Memory B cell (primary cell): ENCODE measurements around the gene FBXL17.

ENCODE experiments used
- ATAC-seq: fragments of 150-1000 bp; cut with Tn5 transposase; 2 replicates; pipeline ENCODE4 v1.10.0; 2021; ENCODE audit warnings: low read depth, mild to moderate bottlenecking, moderate library complexity
- DNase-seq, 2 donors: peaks; one replicate each; pipeline ENCODE4 v3.0.0; 2022; ENCODE audit warnings: low spot score in 2 of 2
- H3K27ac Mint-ChIP-seq: one replicate; pipeline ENCODE4 v1.8.0; 2022; ENCODE audit warnings: mild to moderate bottlenecking, moderate library complexity, mixed read lengths
- H3K27me3 Mint-ChIP-seq: one replicate; pipeline ENCODE4 v1.8.0; 2022; ENCODE audit warnings: mixed read lengths
- H3K36me3 Mint-ChIP-seq: one replicate; pipeline ENCODE4 v1.8.0; 2022; ENCODE audit warnings: mild to moderate bottlenecking, mixed read lengths
- H3K4me1 Mint-ChIP-seq: one replicate; pipeline ENCODE4 v1.8.0; 2022; ENCODE audit warnings: mixed read lengths
- H3K4me3 Mint-ChIP-seq: one replicate; pipeline ENCODE4 v1.8.0; 2022; ENCODE audit warnings: mild to moderate bottlenecking, moderate library complexity, mixed read lengths
- H3K9me3 Mint-ChIP-seq: one replicate; pipeline ENCODE4 v1.8.0; 2022; ENCODE audit warnings: mixed read lengths

Gene FBXL17

DNA sequence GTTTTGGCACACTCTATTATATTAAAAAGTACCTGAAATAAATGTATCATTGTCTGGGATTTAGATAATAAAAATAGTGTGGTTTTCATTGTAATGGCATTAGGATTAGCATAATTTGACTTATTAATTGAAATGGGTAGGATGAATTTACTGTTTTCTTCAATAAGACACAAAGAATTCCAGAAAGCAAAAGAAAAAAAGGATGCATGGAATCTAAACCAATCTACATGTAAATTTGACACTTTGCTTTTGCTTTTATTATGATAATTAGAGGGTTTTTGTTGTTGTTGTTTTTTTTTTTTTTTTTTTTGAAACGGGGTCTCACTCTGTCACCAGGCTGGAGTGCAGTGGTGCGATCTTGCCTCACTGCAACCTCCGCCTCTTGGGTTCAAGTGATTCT, 406.3 kb downstream of the FBXL17 start:
- ATAC-seq (no peak), DNase-seq (no peak)
- Mint-ChIP-seq H3K27me3 (no peaks in the 10 kb centered on the region), H3K36me3 (peaks cover 7% of the 10 kb centered on the region), H3K4me3 (no peak overlapping the region), H3K9me3 (no peaks in the 10 kb centered on the region), H3K27ac (no peak overlapping the region), H3K4me1 (no peaks in the 10 kb centered on the region)

DNA sequence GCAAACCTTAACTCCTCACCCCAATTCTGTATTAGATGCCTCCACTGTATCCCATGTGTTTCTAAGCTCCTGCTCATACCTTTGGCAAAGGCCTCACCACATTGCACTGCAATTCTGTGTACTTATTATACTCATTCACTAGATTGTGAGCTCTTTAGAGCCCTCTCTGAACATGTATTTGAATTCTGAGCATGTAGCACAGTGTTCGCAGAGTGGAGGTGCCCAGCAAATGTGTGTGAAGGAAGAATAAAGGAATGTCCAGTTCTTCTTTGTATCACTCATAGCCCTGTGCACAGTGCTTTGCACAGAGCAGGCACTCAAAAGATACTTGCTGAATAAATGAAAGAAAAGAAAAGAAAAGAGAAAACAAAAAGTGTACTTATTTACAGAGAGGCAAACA, 410.1 kb downstream of the FBXL17 start:
- Mint-ChIP-seq H3K4me3 (no peak overlapping the region), H3K36me3 (peaks cover 7% of the 10 kb centered on the region), H3K9me3 (no peaks in the 10 kb centered on the region), H3K4me1 (no peaks in the 10 kb centered on the region), H3K27me3 (no peaks in the 10 kb centered on the region), H3K27ac (no peak overlapping the region)
- ATAC-seq, result no peak
- no peak for DNase-seq

DNA sequence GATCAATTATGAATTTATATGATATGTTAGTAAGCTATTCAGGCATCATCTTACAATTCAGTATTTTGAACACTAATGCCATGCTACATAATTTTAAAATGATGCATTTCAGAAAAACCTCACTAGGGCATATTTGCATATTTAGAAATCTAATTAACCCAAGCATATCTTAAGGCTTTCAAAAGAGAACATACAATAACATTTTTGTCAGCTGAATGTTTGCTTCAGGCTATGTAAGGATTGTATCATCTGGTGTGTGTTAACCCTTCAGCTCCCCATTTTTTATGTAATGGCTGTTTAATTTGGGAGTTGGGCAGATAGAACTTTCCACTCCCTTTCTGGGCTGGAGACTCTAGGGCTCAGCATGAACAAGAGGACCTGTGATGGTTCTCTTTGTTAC, 412.1 kb downstream of the FBXL17 start:
- H3K36me3 Mint-ChIP-seq, result peaks cover 8% of the 10 kb centered on the region

DNA sequence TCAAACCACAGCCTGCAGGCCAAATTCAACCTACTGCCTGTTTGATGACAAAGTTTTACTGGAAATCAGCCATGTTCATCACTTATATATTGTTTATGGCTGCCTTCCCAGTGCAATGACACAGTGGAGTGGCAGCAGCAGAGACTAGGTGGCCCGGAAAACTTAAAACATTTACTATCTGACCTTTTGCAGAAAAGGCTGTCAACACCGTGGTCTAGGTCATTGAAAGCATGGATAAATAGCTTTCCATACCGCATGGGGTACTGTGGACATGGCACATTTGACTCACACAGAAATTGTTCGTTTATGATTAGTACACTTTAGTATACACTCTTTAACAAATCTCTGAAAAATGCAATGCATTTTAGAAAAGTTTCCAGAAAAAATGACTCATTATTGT, 412.9 kb downstream of the FBXL17 start:
- no peaks in the 10 kb centered on the region for H3K4me1 Mint-ChIP-seq
- H3K9me3 Mint-ChIP-seq, result no peaks in the 10 kb centered on the region
- H3K27ac Mint-ChIP-seq, result no peak overlapping the region
- H3K36me3 Mint-ChIP-seq, result peaks cover 8% of the 10 kb centered on the region
- no peak overlapping the region for H3K4me3 Mint-ChIP-seq
- ATAC-seq (no peak), DNase-seq (no peak)
- H3K27me3 Mint-ChIP-seq, result no peaks in the 10 kb centered on the region

More for the DNA sequence above, 412.1 kb downstream of the FBXL17 start:
- H3K27ac Mint-ChIP-seq, result no peak overlapping the region
- no peaks in the 10 kb centered on the region for H3K9me3 Mint-ChIP-seq
- H3K4me1 Mint-ChIP-seq, result no peaks in the 10 kb centered on the region
- ATAC-seq, result no peak
- DNase-seq, result no peak
- no peak overlapping the region for H3K4me3 Mint-ChIP-seq
- H3K27me3 Mint-ChIP-seq, result no peaks in the 10 kb centered on the region

DNA sequence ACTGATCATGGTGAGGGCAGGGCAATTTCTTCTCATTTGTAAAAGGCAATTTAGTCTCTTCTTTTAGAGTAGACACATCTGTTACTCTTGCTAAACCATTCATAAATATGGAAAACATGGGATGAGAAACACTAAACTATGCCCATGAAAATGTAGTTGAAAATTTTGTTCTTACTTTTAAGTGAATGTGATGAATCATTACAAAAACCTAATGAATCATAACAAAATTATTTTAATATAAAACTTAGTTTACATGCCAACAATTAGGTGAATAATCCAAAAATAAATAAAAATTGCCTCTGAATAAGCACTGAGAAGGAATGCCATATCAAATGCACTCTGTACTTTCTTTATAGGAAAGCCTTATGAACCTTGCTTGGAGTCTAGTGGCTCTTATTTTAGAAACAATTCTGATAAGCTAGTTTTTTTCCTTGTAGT, 413.5 kb downstream of the FBXL17 start:
- peaks cover 8% of the 10 kb centered on the region for H3K36me3 Mint-ChIP-seq
- ATAC-seq (no peak), DNase-seq (no peak)
- no peak overlapping the region for H3K4me3 Mint-ChIP-seq
- no peaks in the 10 kb centered on the region for H3K27me3 Mint-ChIP-seq
- H3K4me1 Mint-ChIP-seq, result no peaks in the 10 kb centered on the region
- H3K9me3 Mint-ChIP-seq, result no peaks in the 10 kb centered on the region
- no peak overlapping the region for H3K27ac Mint-ChIP-seq

DNA sequence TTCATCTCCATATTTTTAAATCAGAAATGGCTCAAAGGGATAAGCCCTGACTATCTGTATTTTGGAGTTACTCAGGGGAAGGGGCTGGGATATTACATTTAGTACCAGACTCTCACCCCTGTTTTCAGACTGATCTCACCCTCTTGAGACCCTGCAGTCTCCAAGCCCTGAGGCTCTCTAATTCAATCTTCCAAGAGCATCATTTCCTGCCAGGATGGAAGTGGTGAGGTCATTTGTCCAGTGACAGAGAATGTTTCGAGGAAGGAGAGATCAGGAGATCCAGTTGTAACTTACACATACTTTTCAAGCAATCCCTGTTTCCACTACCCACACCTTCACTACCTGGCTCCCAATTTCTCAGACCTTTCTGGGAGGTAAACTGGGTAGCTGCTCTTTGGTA, 415.7 kb downstream of the FBXL17 start:
- no peak for DNase-seq
- H3K4me1 Mint-ChIP-seq, result no peaks in the 10 kb centered on the region
- no peaks in the 10 kb centered on the region for H3K9me3 Mint-ChIP-seq
- no peak overlapping the region for H3K27ac Mint-ChIP-seq
- H3K27me3 Mint-ChIP-seq, result no peaks in the 10 kb centered on the region
- H3K4me3 Mint-ChIP-seq, result no peak overlapping the region
- H3K36me3 Mint-ChIP-seq, result peaks cover 6% of the 10 kb centered on the region
- ATAC-seq, result no peak

DNA sequence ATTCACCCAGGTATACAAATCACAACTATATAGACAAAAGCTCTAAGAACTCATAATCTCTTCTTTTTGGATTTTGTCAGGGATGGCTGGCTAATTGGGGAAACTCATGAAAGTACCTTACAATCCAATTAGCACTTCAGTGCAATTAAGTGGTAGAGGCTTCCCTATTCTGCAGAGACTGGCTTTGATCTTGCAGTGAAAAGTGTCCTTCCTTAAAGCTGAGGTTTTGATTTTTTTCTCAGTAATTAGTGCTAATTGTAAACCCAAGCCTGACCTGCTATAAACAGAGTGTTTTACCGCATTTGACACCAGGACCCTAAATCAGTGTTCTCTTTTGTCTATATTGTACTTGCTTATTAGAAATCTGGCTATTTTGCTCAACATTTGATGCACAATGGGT, 417.2 kb downstream of the FBXL17 start:
- Mint-ChIP-seq H3K36me3 (peaks cover 7% of the 10 kb centered on the region), H3K4me3 (no peak overlapping the region), H3K4me1 (no peaks in the 10 kb centered on the region), H3K27ac (no peak overlapping the region), H3K27me3 (no peaks in the 10 kb centered on the region), H3K9me3 (peaks cover 1% of the 10 kb centered on the region)
- ATAC-seq (no peak), DNase-seq (no peak)

DNA sequence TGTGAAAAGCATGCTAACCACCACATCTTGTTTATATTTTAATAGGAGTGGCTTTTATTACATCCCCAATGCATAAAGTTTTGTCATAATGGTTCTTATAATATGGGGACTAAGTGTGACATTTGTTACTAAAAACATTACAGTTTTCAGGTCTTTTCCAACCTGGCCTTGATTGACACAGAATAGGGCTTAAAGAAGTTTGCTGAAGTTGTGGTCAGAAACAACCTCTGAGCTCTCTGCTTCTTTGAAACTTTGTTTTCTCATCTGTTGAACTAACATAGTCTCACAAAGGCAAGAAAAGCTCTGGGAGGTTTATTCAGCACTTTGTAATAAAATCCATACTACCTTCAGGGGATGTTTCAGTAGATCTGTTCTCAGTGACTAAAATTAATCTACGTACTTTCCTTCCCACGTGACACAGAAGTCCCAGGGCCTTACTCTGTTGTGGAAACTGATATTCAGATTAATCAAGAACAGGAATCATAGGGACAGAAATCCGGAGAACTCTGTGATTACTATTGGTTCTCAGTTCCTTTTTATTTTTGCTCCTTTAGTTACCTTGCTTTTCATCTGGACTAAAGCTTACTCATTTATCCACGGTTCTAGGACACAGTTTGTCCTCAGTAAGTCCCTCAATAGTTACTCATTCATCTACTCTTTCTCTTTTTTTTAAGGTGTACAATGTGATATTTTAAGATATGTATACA, 422.2 kb downstream of the FBXL17 start:
- Mint-ChIP-seq H3K9me3 (peaks cover 1% of the 10 kb centered on the region), H3K4me3 (no peak overlapping the region), H3K27me3 (no peaks in the 10 kb centered on the region), H3K4me1 (no peaks in the 10 kb centered on the region), H3K36me3 (peaks cover 7% of the 10 kb centered on the region), H3K27ac (no peak overlapping the region)
- no peak for ATAC-seq
- DNase-seq, result no peak

DNA sequence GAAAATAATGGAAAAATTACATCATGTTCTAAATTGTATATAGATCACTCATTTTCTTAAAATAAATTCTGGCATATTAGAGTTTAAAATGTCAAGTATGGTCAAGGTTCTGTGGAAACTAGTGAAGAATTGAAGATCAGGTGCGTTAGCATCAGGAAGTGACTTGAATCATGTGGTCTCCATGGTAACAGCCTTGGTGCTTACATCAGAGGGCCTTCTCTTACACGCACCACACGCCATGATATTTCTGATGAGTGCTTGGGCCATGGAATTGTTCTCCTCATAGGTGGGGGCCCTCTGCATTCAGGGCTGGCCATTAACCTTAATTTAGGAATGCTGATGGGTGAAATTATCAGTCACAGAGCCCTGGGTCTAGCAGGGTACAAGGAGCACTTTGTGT, 423.0 kb downstream of the FBXL17 start:
- DNase-seq (no peak), ATAC-seq (no peak)
- Mint-ChIP-seq H3K4me1 (no peaks in the 10 kb centered on the region), H3K27ac (no peak overlapping the region), H3K36me3 (peaks cover 7% of the 10 kb centered on the region), H3K4me3 (no peak overlapping the region), H3K27me3 (no peaks in the 10 kb centered on the region), H3K9me3 (peaks cover 1% of the 10 kb centered on the region)

DNA sequence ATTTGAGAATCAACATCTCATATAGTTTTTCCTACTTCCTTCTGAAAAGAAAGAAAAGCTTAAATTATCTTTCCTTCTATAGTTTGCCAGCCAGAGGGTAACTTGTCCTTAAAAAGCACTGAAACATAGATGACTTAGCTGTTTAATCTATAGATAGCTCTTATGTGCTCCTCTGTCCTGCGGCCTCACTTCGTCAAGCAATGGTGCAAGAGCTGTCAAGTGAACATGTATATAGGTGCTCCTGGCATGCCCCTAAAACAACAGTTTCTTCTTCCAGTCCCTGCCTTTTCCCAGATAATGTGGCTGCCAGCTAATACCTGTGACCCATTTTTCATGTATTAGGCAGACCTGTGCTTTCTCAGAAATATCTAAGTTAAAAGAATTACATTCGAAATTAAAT, 423.5 kb downstream of the FBXL17 start:
- Mint-ChIP-seq H3K27me3 (no peaks in the 10 kb centered on the region), H3K36me3 (peaks cover 10% of the 10 kb centered on the region), H3K27ac (no peak overlapping the region), H3K4me3 (no peak overlapping the region), H3K4me1 (no peaks in the 10 kb centered on the region), H3K9me3 (peaks cover 1% of the 10 kb centered on the region)
- ATAC-seq (no peak), DNase-seq (no peak)

DNA sequence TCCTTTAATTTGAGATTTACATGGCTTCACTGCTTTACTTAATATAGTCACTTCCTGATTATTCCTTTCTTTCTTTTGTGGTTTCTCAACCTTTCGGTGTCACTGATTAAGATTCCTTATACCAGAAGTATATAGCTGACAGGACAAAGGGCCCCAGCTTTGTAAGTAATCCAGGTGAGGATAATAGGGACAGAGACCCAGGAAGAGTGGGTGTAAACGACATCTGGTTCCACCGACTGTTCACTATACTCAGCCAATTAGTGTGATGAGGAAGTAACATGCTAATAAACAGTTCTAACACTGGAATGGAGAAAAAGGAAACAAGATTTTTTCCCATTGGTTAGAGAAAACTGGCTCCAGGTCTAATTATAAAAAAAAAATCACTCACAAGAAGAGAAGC, 424.8 kb downstream of the FBXL17 start:
- no peak for ATAC-seq
- no peaks in the 10 kb centered on the region for H3K4me1 Mint-ChIP-seq

DNA sequence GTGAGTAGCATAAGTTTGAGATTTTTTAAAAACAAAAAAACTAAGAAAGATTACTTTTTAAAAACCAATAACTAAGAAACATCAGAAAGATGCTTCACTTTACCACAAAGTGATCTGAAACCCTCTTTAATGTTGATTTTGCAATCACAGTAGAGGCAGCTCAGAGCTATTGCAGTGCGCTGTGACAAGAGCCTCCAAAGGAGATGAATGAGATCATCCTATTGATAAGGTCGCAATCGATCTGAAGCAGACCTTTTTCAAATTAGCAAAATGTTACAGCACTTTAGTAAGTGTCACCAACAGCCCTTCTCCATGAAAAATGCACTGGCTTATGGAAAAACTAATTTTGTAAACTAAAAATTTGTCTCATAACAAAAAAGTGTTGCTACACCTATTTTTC, 426.6 kb downstream of the FBXL17 start:
- no peak overlapping the region for H3K27ac Mint-ChIP-seq
- H3K27me3 Mint-ChIP-seq, result no peaks in the 10 kb centered on the region
- peaks cover 6% of the 10 kb centered on the region for H3K36me3 Mint-ChIP-seq
- ATAC-seq, result no peak
- no peaks in the 10 kb centered on the region for H3K9me3 Mint-ChIP-seq
- H3K4me3 Mint-ChIP-seq, result no peak overlapping the region
- DNase-seq, result no peak
- H3K4me1 Mint-ChIP-seq, result no peaks in the 10 kb centered on the region

More for the DNA sequence above, 424.8 kb downstream of the FBXL17 start:
- Mint-ChIP-seq H3K27me3 (no peaks in the 10 kb centered on the region), H3K4me3 (no peak overlapping the region), H3K9me3 (peaks cover 1% of the 10 kb centered on the region), H3K27ac (no peak overlapping the region), H3K36me3 (peaks cover 11% of the 10 kb centered on the region)
- no peak for DNase-seq

DNA sequence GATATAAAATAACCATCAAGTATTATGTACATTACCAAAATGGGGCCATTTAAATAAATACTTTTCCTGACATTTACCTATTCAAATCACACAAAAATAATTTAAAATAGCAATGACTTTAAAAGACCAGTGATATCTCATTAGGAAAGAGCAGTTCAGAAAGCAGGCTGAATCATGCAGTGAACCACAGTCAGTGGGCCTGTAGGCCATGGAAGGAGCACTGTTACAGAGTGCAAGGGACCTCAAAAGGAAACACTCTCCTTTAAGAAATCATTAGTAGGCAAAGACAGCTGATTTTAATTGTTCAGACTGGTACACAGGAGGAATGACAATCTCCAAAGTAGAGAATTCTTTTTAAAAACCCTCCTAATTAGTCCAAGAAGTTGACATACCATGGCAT, 427.6 kb downstream of the FBXL17 start:
- no peaks in the 10 kb centered on the region for H3K27me3 Mint-ChIP-seq
- H3K27ac Mint-ChIP-seq, result no peak overlapping the region
- no peak for ATAC-seq
- DNase-seq, result no peak
- no peaks in the 10 kb centered on the region for H3K4me1 Mint-ChIP-seq
- H3K4me3 Mint-ChIP-seq, result no peak overlapping the region
- H3K9me3 Mint-ChIP-seq, result no peaks in the 10 kb centered on the region
- H3K36me3 Mint-ChIP-seq, result peaks cover 6% of the 10 kb centered on the region

DNA sequence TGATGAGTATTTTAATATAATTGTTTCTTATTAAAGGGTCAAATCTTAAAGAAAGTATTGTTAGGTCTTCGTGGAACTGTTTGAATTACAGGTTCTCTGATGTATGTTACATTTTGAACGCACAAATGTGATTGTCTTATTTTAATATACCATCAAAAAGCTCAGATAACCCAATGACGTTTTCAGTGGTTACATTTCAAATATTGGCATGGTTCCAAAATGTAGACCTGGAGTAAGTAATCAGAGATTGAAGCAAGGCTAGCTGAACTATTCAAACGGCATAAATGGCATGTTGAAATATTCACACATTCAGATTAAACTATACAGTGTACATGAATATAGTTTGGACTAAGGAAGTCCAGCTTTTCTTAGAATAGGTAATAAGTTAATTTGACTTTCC, 429.4 kb downstream of the FBXL17 start:
- Mint-ChIP-seq H3K4me1 (no peaks in the 10 kb centered on the region), H3K27me3 (no peaks in the 10 kb centered on the region), H3K36me3 (peaks cover 10% of the 10 kb centered on the region), H3K4me3 (no peak overlapping the region), H3K9me3 (no peaks in the 10 kb centered on the region), H3K27ac (no peak overlapping the region)
- no peak for DNase-seq
- no peak for ATAC-seq

DNA sequence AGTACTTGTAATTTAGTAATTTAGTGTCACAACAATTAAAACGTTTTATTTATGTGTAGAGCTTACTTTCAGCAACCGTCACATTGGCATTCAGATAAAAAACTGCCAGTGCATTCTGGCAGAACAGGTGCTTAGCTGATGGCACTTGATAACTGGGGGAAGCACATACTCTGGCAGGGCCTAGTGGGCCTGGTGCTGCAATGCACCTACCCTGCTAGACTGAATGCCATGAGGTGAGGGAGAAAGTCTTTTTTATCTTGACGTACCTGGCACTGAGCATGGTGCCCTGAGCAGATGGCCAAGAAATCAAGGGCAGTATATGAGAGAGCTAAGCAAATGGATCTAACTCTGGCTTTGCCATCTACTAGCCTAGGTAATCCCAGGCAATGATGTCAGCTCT, 430.6 kb downstream of the FBXL17 start:
- no peaks in the 10 kb centered on the region for H3K9me3 Mint-ChIP-seq
- ATAC-seq (no peak), DNase-seq (no peak)
- no peaks in the 10 kb centered on the region for H3K4me1 Mint-ChIP-seq
- no peaks in the 10 kb centered on the region for H3K27me3 Mint-ChIP-seq
- H3K4me3 Mint-ChIP-seq, result no peak overlapping the region
- H3K27ac Mint-ChIP-seq, result no peak overlapping the region
- H3K36me3 Mint-ChIP-seq, result peaks cover 11% of the 10 kb centered on the region
